K562 (cell line): Measurements from ENCODE around the gene TRA2B. TPM values are rescaled to one million over a fixed set of nuclear protein-coding genes. Genes with fewer than 3 reads are reported as not detected.

ENCODE experiments used
- ATAC-seq: fragments of 200-7000 bp; cut with Tn5 transposase; 3 replicates; pipeline ENCODE4 v1.9.1; 2020; ENCODE audit warnings: moderate library complexity
- Bru-seq: library from RNA; stranded (reverse); fragments of 400-500 nt; gene quantifications from one replicate; lab custom pipeline; 2021; lab: Mats Ljungman, UMichigan
- BruChase-seq, 2 experiments: library from RNA; stranded (reverse); fragments of 400-500 nt; gene quantifications; one replicate each; lab custom pipeline; 2021; lab: Mats Ljungman, UMichigan
- BruUV-seq: library from RNA; stranded (reverse); fragments of 400-500 nt; replicated peaks from 2 replicates; lab custom pipeline; 2021; lab: Mats Ljungman, UMichigan
- CTCF ChIA-PET: fragments of 300-600 bp; formaldehyde crosslinking; extraction: SDS; loops from one replicate; lab custom pipeline; 2021; ENCODE audit warnings: low intra/inter-chr PET ratio; lab: Yijun Ruan, JAX
- POLR2A ChIA-PET: fragments of 300-600, 350-650 bp; sonication (Branson Sonifier 250); formaldehyde crosslinking; extraction: SDS; loops from one replicate; lab custom pipeline; 2021; ENCODE audit warnings: antibody characterized with exemption, inconsistent platforms; lab: Yijun Ruan, JAX
- DNase-seq, 4 experiments: peaks; one replicate each; pipeline versions ENCODE4 v3.0.0 to v3.0.0-alpha.2; 2011 to 2018; ENCODE audit warnings: low spot score in 3 of 4, mixed read lengths in 3 of 4; ENCODE audit errors: extremely low read depth in 1 of 4
- FAIRE-seq: peaks from 2 replicates; lab custom pipeline; 2011; peaks lifted over from hg19 to GRCh38; lab: Jason Lieb, UNC
- H2AFZ ChIP-seq: 2 replicates; pipeline ENCODE4 v1.6.0; 2011; ENCODE audit warnings: low read depth, low read length, control low read depth, inconsistent platforms
- H3K27ac ChIP-seq: fragments of 200-600 bp; 3 replicates; pipeline ENCODE4 v1.8.0; 2011; ENCODE audit warnings: low read depth, mild to moderate bottlenecking, control low read depth, inconsistent platforms, low read length, moderate library complexity, mixed read lengths; ENCODE audit errors: extremely low read depth
- H3K27me3 ChIP-seq, 2 experiments: fragments of 300-600 bp in 1 of 2; 2 replicates in 1 of 2; 3 replicates in 1 of 2; pipeline versions ENCODE4 v1.6.0 to v1.8.0; 2011; ENCODE audit warnings: inconsistent platforms in 2 of 2, low read length in 2 of 2, mild to moderate bottlenecking in 1 of 2, mixed read lengths in 1 of 2, moderate library complexity in 1 of 2; ENCODE audit not compliant: control insufficient read depth in 2 of 2, insufficient read depth in 2 of 2
- H3K36me3 ChIP-seq: fragments of 300-600 bp; 3 replicates; pipeline ENCODE4 v1.8.0; 2011; ENCODE audit warnings: mild to moderate bottlenecking, low read length, inconsistent platforms; ENCODE audit not compliant: control insufficient read depth, insufficient read depth
- H3K4me1 ChIP-seq, 2 experiments: fragments of 200-600 bp in 1 of 2; replicated peaks in 1 of 2; 2 replicates in 1 of 2; 3 replicates in 1 of 2; pipeline versions ENCODE4 v1.5.1 to v1.8.0; 2011; ENCODE audit warnings: inconsistent platforms in 2 of 2, low read length in 2 of 2, mild to moderate bottlenecking in 1 of 2, mixed read lengths in 1 of 2, moderate library complexity in 1 of 2; ENCODE audit not compliant: control insufficient read depth in 2 of 2, insufficient read depth in 2 of 2
- H3K4me2 ChIP-seq: 2 replicates; pipeline ENCODE4 v1.6.1; 2011; ENCODE audit warnings: low read length, control low read depth, inconsistent platforms, mixed read lengths; ENCODE audit not compliant: insufficient read depth
- H3K4me3 ChIP-seq: fragments of 200-600 bp; sonication (generic), shearing (Covaris generic); 2 replicates; pipeline ENCODE4 v1.5.1; 2016; ENCODE audit warnings: control low read depth, inconsistent platforms
- H3K79me2 ChIP-seq: fragments of 200-600 bp; 3 replicates; pipeline ENCODE4 v1.8.0; 2011; ENCODE audit warnings: low read length, inconsistent platforms; ENCODE audit not compliant: control insufficient read depth, insufficient read depth
- H3K9ac ChIP-seq, 2 experiments: 2 replicates each; pipeline versions ENCODE4 v1.6.0 to v1.6.1; 2011; ENCODE audit warnings: low read depth in 2 of 2, low read length in 2 of 2, control low read depth in 1 of 2, inconsistent platforms in 1 of 2, mild to moderate bottlenecking in 1 of 2, mixed read lengths in 1 of 2; ENCODE audit not compliant: insufficient read depth in 1 of 2
- H3K9me1 ChIP-seq: one replicate; pipeline ENCODE4 v1.6.0; 2011; ENCODE audit warnings: inconsistent platforms, mild to moderate bottlenecking, low read length, moderate library complexity; ENCODE audit not compliant: control insufficient read depth, insufficient read depth
- H3K9me3 ChIP-seq: replicated peaks from 2 replicates; pipeline ENCODE4 v1.5.1; 2011; ENCODE audit warnings: low read depth, low read length, inconsistent platforms; ENCODE audit not compliant: control insufficient read depth, insufficient read depth
- H4K20me1 ChIP-seq: replicated peaks from 2 replicates; pipeline ENCODE4 v1.6.1; 2011; ENCODE audit warnings: low read length, inconsistent platforms, mixed read lengths; ENCODE audit not compliant: control insufficient read depth, insufficient read depth
- CBFA2T2 ChIP-seq: fragments of 450-650 bp; conservative IDR thresholded peaks from 2 replicates; pipeline ENCODE4 v1.6.1; 2017; ENCODE audit warnings: mild to moderate bottlenecking
- GATA2 ChIP-seq: sonication (generic); formaldehyde crosslinking; IDR thresholded peaks from 2 replicates; pipeline ENCODE4 v1.4.0; 2020; ENCODE audit warnings: mild to moderate bottlenecking, missing genetic modification reagents
- GTF2E2 ChIP-seq: fragments of 200-800 bp; sonication (Bioruptor generic); IDR thresholded peaks from 2 replicates; pipeline ENCODE4 v1.6.1; 2016; ENCODE audit warnings: missing genetic modification characterization, missing compliant biosample characterization
- MECOM ChIP-seq: fragments of 250-450 bp; sonication (Bioruptor Pico); IDR thresholded peaks from 2 replicates; pipeline ENCODE4 v1.8.0; 2022; ENCODE audit warnings: inconsistent platforms
- MTA1 ChIP-seq: fragments of 450-650 bp; IDR thresholded peaks from 2 replicates; pipeline ENCODE4 v1.6.1; 2017; ENCODE audit warnings: borderline replicate concordance
- NFIX ChIP-seq: fragments of 250-450 bp; sonication (Bioruptor Pico); IDR thresholded peaks from 2 replicates; pipeline ENCODE4 v1.4.0; 2020; ENCODE audit warnings: low read depth, mild to moderate bottlenecking, moderate library complexity
- POLR2B ChIP-seq: fragments of 450-650 bp; IDR thresholded peaks from 2 replicates; pipeline ENCODE4 v1.6.1; 2018; ENCODE audit warnings: low read depth; ENCODE audit not compliant: partially characterized antibody
- SLC30A9 ChIP-seq: fragments of 250-450 bp; sonication (Bioruptor Pico); IDR thresholded peaks from 2 replicates; pipeline ENCODE4 v1.8.0; 2022; ENCODE audit warnings: mild to moderate bottlenecking, moderate library complexity
- SRF ChIP-seq, 2 experiments: fragments of 250-450, 450-650 bp in 1 of 2; sonication (Bioruptor Pico) in 1 of 2; sonication (generic) in 1 of 2; formaldehyde crosslinking; IDR thresholded peaks; 2 replicates each; pipeline versions ENCODE4 v1.5.0 to v1.5.1; 2020 to 2022; ENCODE audit warnings: mild to moderate bottlenecking in 1 of 2, missing genetic modification reagents in 1 of 2
- ZNF830 ChIP-seq: fragments of 250-450 bp; sonication (Bioruptor Pico); IDR thresholded peaks from 2 replicates; pipeline ENCODE4 v1.5.0; 2021; ENCODE audit warnings: mild to moderate bottlenecking
- WGBS: fragments of 100-300 bp; shearing (Covaris generic); methylation state at CpG from one replicate; pipeline ENCODE4 v1.1.6; 2016; ENCODE audit warnings: low coverage, mixed read lengths; ENCODE audit not compliant: insufficient coverage; ENCODE audit errors: missing lambda C conversion rate; 5-methylcytosine and 5-hydroxymethylcytosine counted together
- in situ Hi-C: fragments of 300-500 bp; cut with MboI; formaldehyde crosslinking; loops from 4 replicates; pipeline ENCODE4 v1.15.0; 2018; ENCODE audit warnings: inconsistent platforms, mixed read lengths
- intact Hi-C: fragments of 100-400 bp; cut with micrococcal nuclease; formaldehyde crosslinking; loops from 2 replicates; pipeline ENCODE4 v1.14.2; 2022
- long read RNA-seq, 3 experiments: library from polyadenylated mRNA in 2 of 3; library from RNA in 1 of 3; unstranded in 2 of 3; stranded (forward) in 1 of 3; transcript quantifications; one replicate each; pipeline ENCODE4 v2.0.0, GENCODE V29; 2019 to 2022
- polyA minus RNA-seq, 3 experiments: library from RNA; depleted of rRNA, polyadenylated mRNA; stranded (reverse); fragments of >200 nt; gene quantifications; 2 replicates each; pipeline ENCODE4 v1.2.3, GENCODE V29; 2011
- polyA plus RNA-seq, 8 experiments: library from polyadenylated mRNA; depleted of rRNA in 4 of 8; stranded (reverse) in 5 of 8; unstranded in 3 of 8; fragments of >200 nt; fragmentation: Nextera tagmentation in 2 of 8; fragmentation: Illumina TruSeq in 1 of 8; extraction: Ambion mirVana in 2 of 8; extraction: Trizol in 1 of 8; gene quantifications; 2 replicates each; pipeline versions ENCODE4 v1.2.1 to v1.2.3, GENCODE V29; 2011 to 2014; ENCODE audit warnings: inconsistent platforms in 1 of 8, missing spikeins in 1 of 8
- total RNA-seq, 7 experiments: library from RNA; depleted of rRNA in 6 of 7; stranded (reverse); fragments of >200 nt in 6 of 7; fragmentation: Illumina TruSeq in 2 of 7; extraction: Trizol in 2 of 7; gene quantifications; 2 replicates each; pipeline versions ENCODE4 v1.2.1 to v1.2.3, GENCODE V29; 2011 to 2021; ENCODE audit warnings: low replicate concordance in 1 of 7
- TF ChIP-seq, protein P1 (sequence below): fragments of 250-450 bp; sonication (Bioruptor Pico); IDR thresholded peaks from 2 replicates; pipeline ENCODE4 v1.5.0; 2021
- TF ChIP-seq, protein P2 (sequence below): fragments of 250-450 bp; sonication (Bioruptor Pico); IDR thresholded peaks from 2 replicates; pipeline ENCODE4 v1.4.0; 2020; ENCODE audit warnings: mild to moderate bottlenecking, moderate library complexity, borderline replicate concordance
- TF ChIP-seq, protein P3 (sequence below): fragments of 250-450 bp; sonication (Bioruptor Pico); IDR thresholded peaks from 2 replicates; pipeline ENCODE4 v1.8.0; 2021; ENCODE audit warnings: moderate library complexity, mild to moderate bottlenecking, inconsistent platforms

TRA2B gene
- total RNA-seq (2011; cell fraction: chromatin; rRNA removed; ENCODE audit: low replicate concordance) = 267 and 677 TPM in 2 replicates
- total RNA-seq (2011; cell fraction: nucleolus; rRNA removed) = 155 and 196 TPM in 2 replicates
- total RNA-seq (2011; cell fraction: nucleoplasm; rRNA removed) = 358 and 568 TPM in 2 replicates
- total RNA-seq (2014; rRNA removed) (345 and 451 TPM in 2 replicates), total RNA-seq (2014; rRNA removed; fragmentation: Illumina TruSeq; extraction: Trizol) (278 and 286 TPM in 2 replicates), total RNA-seq (2015; rRNA removed; fragmentation: Illumina TruSeq; extraction: Trizol) (385 and 411 TPM in 2 replicates), total RNA-seq (2021) (244 and 254 TPM in 2 replicates), polyA plus RNA-seq (2011; rRNA removed) (224 and 295 TPM in 2 replicates), polyA plus RNA-seq (2014; fragmentation: Illumina TruSeq; extraction: Trizol) (285 and 300 TPM in 2 replicates), polyA plus RNA-seq (2014; fragmentation: Nextera tagmentation; extraction: Ambion mirVana) (100 to 1,000 TPM; 105 to 132 TPM), polyA plus RNA-seq (2014; rRNA removed) (260 and 286 TPM in 2 replicates), polyA minus RNA-seq (2011; rRNA and poly(A)+ RNA removed) (355 and 364 TPM in 2 replicates), Bru-seq, nascent RNA (percentile 100 among the genes with signal in this experiment), BruChase-seq, experiment 1, labeled RNA remaining after a 2-hour chase (percentile 100 among the genes with signal in this experiment), BruChase-seq, experiment 2, labeled RNA remaining after a 6-hour chase (percentile 99 among the genes with signal in this experiment)
- 154 and 160 TPM in 2 replicates for polyA plus RNA-seq (2011; cell fraction: cytosol; rRNA removed)
- polyA plus RNA-seq (2011; cell fraction: nucleus; rRNA removed) = 311 and 318 TPM in 2 replicates
- polyA plus RNA-seq (2012) = 166 and 283 TPM in 2 replicates
- polyA minus RNA-seq (2011; cell fraction: cytosol; rRNA and poly(A)+ RNA removed) = 218 and 232 TPM in 2 replicates
- 402 and 570 TPM in 2 replicates for polyA minus RNA-seq (2011; cell fraction: nucleus; rRNA and poly(A)+ RNA removed)
- long read RNA-seq, experiment 1, full-length matches to known transcripts = 219 of 303 reads
- long read RNA-seq, experiment 1, partial matches to known transcripts = 11 of 303 reads
- long read RNA-seq, experiment 1, other reads (novel, unspliced or antisense) = 73 of 303 reads
- long read RNA-seq, experiment 2, full-length matches to known transcripts = 137 of 297 reads
- long read RNA-seq, experiment 2, partial matches to known transcripts = 38 of 297 reads
- long read RNA-seq, experiment 2, other reads (novel, unspliced or antisense) = 122 of 297 reads
- long read RNA-seq, experiment 3, full-length matches to known transcripts = 109 of 121 reads
- long read RNA-seq, experiment 3, partial matches to known transcripts = 3 of 121 reads
- long read RNA-seq, experiment 3, other reads (novel, unspliced or antisense) = 9 of 121 reads

DNA sequence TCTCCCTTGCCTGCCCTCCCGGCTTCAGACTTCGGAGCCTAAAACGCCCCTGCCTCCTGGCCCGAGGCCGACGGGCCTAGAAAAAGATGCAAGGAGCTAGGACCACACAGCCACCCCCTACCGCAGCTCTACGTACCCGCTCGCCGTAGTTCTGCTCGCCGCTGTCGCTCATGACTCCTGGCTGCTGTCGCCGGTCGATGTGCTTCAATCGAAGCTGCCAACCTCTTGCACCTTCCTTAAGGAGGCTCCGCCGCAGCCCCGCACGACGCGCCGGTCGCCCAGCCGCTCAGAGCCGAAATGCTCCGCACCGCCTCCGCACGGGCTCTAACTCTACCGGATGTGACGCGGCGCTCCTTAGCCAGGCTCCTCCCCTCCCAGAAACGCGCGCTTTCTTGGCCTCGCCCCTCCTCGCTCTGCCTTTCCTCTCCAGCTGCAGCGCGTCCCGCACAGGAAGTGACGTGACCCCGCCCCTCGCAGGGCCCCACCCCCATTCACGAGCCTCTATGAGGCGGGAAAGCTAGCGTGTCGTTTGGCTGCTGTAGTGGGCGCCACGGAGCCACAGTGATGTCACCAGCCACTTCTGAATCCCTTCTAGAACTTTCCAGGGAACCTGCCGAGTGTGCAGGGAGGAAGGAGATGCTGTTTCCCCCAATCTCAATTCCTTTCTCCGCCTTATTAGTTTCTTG is at the start of gene TRA2B:
Gene TRA2B, minus strand, starts transcription at position 326 of the 686 bp plus-strand sequence. Its CDS starts 154 bp downstream, at position 172.
- no TSS peak for BruUV-seq
- FAIRE-seq (peak; percentile 96), DNase-seq (peak; percentile 95 to 99 (median 96)), ATAC-seq (peak; percentile 87)
- Histone ChIP-seq H3K4me3 (peak within 1 kb of the TSS; percentile 99), H3K4me2 (peak within 1 kb of the TSS; percentile 100), H4K20me1 (peaks cover 48% of the 10 kb centered on the region), H3K9me1 (no peaks in the 10 kb centered on the region), H3K4me1 (peaks cover 0 to 10% of the 10 kb centered on the region in 2 experiments; a peak in 2 of 5 replicates), H3K36me3 (peaks cover 42% of the 10 kb centered on the region), H3K27me3 (no peaks in the 10 kb centered on the region), H3K9me3 (no peaks in the 10 kb centered on the region; the same call in 1 of the 2 replicates), H3K27ac (peak within 1 kb of the TSS; percentile 100), H3K79me2 (peaks cover 51% of the 10 kb centered on the region), H2AFZ (peak within 1 kb of the TSS; percentile 99), H3K9ac (peak within 1 kb of the TSS; percentile 100)
- ChIA-PET POLR2A (interaction anchor here (0.6 to 3.5 kb wide), 36 partner anchors 9 to 1172 kb away, joined by 3 to 61 read pairs (median 4); partner anchors contain the start of genes DNAJB11, ETV5 and IGF2BP2), CTCF (no interaction called here)
- in situ Hi-C loops (no loop called here), intact Hi-C loops (loop anchor here (5.0 kb wide), 1 partner anchor 206 kb away; no protein-coding TSS in a partner anchor)
- under 1% methylated on average over 43 of the region's 55 CpGs for WGBS
- TF ChIP-seq, protein P1, sequence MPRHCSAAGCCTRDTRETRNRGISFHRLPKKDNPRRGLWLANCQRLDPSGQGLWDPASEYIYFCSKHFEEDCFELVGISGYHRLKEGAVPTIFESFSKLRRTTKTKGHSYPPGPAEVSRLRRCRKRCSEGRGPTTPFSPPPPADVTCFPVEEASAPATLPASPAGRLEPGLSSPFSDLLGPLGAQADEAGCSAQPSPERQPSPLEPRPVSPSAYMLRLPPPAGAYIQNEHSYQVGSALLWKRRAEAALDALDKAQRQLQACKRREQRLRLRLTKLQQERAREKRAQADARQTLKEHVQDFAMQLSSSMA (CRISPR knock-in tag) = peak; percentile 62; the same call in 1 of the 2 replicates
- TF ChIP-seq MTA1 = peak; percentile 22; the same call in 1 of the 2 replicates
- TF ChIP-seq CBFA2T2 = no peak
- TF ChIP-seq, protein P2, sequence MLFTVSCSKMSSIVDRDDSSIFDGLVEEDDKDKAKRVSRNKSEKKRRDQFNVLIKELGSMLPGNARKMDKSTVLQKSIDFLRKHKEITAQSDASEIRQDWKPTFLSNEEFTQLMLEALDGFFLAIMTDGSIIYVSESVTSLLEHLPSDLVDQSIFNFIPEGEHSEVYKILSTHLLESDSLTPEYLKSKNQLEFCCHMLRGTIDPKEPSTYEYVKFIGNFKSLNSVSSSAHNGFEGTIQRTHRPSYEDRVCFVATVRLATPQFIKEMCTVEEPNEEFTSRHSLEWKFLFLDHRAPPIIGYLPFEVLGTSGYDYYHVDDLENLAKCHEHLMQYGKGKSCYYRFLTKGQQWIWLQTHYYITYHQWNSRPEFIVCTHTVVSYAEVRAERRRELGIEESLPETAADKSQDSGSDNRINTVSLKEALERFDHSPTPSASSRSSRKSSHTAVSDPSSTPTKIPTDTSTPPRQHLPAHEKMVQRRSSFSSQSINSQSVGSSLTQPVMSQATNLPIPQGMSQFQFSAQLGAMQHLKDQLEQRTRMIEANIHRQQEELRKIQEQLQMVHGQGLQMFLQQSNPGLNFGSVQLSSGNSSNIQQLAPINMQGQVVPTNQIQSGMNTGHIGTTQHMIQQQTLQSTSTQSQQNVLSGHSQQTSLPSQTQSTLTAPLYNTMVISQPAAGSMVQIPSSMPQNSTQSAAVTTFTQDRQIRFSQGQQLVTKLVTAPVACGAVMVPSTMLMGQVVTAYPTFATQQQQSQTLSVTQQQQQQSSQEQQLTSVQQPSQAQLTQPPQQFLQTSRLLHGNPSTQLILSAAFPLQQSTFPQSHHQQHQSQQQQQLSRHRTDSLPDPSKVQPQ (CRISPR knock-in tag) = no peak
- TF ChIP-seq SLC30A9 = no peak
- peak; percentile 100 for TF ChIP-seq POLR2B
- peak in 1 of 2 experiments; percentile 33; a peak in 1 of 4 replicates for TF ChIP-seq SRF (CRISPR knock-in tag; IDR thresholded peaks at IDR 0.05)
- peak; percentile 70; the same call in 1 of the 2 replicates for TF ChIP-seq ZNF830 (CRISPR knock-in tag)
- TF ChIP-seq NFIX (CRISPR knock-in tag) = no peak
- TF ChIP-seq MECOM (CRISPR knock-in tag) = no peak
- peak; percentile 98 for TF ChIP-seq GTF2E2 (tag)
- TF ChIP-seq, protein P3, sequence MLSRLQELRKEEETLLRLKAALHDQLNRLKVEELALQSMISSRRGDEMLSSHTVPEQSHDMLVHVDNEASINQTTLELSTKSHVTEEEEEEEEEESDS (CRISPR knock-in tag) = no peak
- no peak for TF ChIP-seq GATA2 (CRISPR knock-in tag)
